Measurements from ENCODE around the gene LSM14B. TPM values are rescaled to one million over a fixed set of nuclear protein-coding genes. Genes with fewer than 3 reads are reported as not detected.

Gene LSM14B
- total RNA-seq, 1 experiment from 2014 or later, result 61.5 TPM

DNA sequence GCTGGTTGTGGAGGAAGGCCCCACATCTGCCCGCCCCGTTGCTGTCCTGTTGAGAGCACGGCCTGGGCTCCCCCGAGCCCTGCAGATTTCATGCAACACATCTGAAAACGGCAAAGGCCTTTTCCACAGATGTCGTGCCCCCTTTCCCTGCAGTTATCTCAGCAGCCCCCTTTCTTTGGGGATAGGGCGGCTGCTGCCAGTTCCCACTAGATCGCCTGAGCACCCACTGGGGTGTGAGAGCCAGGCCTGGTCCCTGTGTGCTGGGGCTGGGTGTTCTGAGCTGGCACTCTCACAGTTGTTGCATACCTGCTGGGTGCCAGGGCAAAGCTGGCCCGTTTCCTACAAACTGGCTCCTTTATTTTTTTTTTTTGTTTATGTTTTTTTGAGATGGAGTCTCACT, 48.3 kb downstream of the LSM14B start:
- H4K20me1 ChIP-seq (ENCODE audit: insufficient read depth), result no peaks in the 10 kb centered on the region; the same call in 1 of the 2 replicates
- DNase-seq, result no peak
- H3K4me3 ChIP-seq, result no peak overlapping the region
- H3K9me2 ChIP-seq (ENCODE audit: insufficient read depth), result no peaks in the 10 kb centered on the region
- H3K36me3 ChIP-seq (ENCODE audit: low read depth), result no peaks in the 10 kb centered on the region
- no peaks in the 10 kb centered on the region for H3K4me1 ChIP-seq (replicated peaks; ENCODE audit: insufficient read depth)
- H3F3A ChIP-seq (ENCODE audit: insufficient read depth, low read depth), result peaks cover 4% of the 10 kb centered on the region
- H2AFZ ChIP-seq, result no peak overlapping the region
- no peaks in the 10 kb centered on the region for H3K9me3 ChIP-seq (ENCODE audit: insufficient read depth, low read depth)
- no TSS peak for BruUV-seq (replicated peaks)
- ChIA-PET POLR2A (ENCODE audit: unreplicated experiment) (no interaction called here), CTCF (no interaction called here)
- H3K79me2 ChIP-seq (ENCODE audit: low read depth), result no peaks in the 10 kb centered on the region
- intact Hi-C loops (cut with micrococcal nuclease; ENCODE audit: unreplicated experiment), result no loop called here
- no peak overlapping the region for H3K4me2 ChIP-seq
- no peak overlapping the region for H3K27ac ChIP-seq
- TF ChIP-seq, protein P1, sequence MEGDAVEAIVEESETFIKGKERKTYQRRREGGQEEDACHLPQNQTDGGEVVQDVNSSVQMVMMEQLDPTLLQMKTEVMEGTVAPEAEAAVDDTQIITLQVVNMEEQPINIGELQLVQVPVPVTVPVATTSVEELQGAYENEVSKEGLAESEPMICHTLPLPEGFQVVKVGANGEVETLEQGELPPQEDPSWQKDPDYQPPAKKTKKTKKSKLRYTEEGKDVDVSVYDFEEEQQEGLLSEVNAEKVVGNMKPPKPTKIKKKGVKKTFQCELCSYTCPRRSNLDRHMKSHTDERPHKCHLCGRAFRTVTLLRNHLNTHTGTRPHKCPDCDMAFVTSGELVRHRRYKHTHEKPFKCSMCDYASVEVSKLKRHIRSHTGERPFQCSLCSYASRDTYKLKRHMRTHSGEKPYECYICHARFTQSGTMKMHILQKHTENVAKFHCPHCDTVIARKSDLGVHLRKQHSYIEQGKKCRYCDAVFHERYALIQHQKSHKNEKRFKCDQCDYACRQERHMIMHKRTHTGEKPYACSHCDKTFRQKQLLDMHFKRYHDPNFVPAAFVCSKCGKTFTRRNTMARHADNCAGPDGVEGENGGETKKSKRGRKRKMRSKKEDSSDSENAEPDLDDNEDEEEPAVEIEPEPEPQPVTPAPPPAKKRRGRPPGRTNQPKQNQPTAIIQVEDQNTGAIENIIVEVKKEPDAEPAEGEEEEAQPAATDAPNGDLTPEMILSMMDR (conservative IDR thresholded peaks at IDR 0.05), result no peak
- no peak for TF ChIP-seq EZH2 (IDR thresholded peaks at IDR 0.05; ENCODE audit: low read depth)
- H3K27me3 ChIP-seq (ENCODE audit: insufficient read depth, low read depth), result no peaks in the 10 kb centered on the region

DNA sequence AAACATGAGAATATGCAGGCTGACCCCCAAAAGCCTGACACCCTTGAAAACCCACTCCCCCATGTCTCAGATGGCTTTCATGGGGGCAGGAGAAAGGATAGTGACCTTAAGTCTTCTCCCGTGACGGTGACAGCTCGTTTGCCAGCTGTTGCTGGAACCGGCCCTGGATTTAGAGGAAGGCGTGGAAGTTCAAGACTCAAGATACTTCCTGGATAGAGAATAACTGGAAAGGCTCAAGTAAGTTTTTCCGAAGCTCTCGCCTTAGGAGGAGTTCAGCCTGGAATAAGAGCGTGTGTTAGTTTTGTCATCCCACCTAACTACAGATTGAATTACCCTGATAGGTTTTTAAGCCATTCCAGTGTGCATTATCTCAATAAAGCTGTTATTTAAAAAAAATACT, 49.0 kb downstream of the LSM14B start:
- Histone ChIP-seq H3K79me2 (ENCODE audit: low read depth) (no peaks in the 10 kb centered on the region), H3K27me3 (ENCODE audit: insufficient read depth, low read depth) (no peaks in the 10 kb centered on the region), H3K9me2 (ENCODE audit: insufficient read depth) (no peaks in the 10 kb centered on the region), H3K9me3 (ENCODE audit: insufficient read depth, low read depth) (no peaks in the 10 kb centered on the region), H3F3A (ENCODE audit: insufficient read depth, low read depth) (peaks cover 4% of the 10 kb centered on the region), H2AFZ (no peak overlapping the region), H3K4me3 (no peak overlapping the region), H3K4me1 (replicated peaks; ENCODE audit: insufficient read depth) (no peaks in the 10 kb centered on the region), H3K27ac (no peak overlapping the region), H3K36me3 (ENCODE audit: low read depth) (no peaks in the 10 kb centered on the region), H4K20me1 (ENCODE audit: insufficient read depth) (no peaks in the 10 kb centered on the region), H3K4me2 (no peak overlapping the region)
- TF ChIP-seq, protein P1 (conservative IDR thresholded peaks at IDR 0.05), result no peak
- TF ChIP-seq EZH2 (IDR thresholded peaks at IDR 0.05; ENCODE audit: low read depth), result no peak
- DNase-seq, result no peak
- ChIA-PET POLR2A (ENCODE audit: unreplicated experiment) (no interaction called here), CTCF (no interaction called here)
- intact Hi-C loops (cut with micrococcal nuclease; ENCODE audit: unreplicated experiment), result no loop called here
- BruUV-seq (replicated peaks), result no TSS peak

DNA sequence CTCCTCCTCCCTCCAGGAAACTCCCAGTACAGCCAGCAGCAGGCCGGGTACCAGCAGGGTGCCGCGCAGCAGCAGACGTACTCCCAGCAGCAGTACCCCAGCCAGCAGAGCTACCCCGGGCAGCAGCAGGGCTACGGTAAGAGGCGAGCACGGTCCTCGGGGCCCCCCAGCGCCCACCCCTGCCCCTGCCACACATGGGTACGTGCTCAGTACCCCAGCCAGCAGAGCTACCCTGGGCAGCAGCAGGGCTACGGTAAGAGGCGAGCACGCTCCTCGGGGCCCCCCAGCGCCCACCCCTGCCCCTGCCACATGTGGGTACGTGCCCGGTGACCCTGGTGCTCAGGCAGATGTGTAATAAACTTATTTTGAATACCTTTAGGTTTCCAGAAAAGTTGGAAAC, 50.4 kb downstream of the LSM14B start:
- no peak for TF ChIP-seq EZH2 (IDR thresholded peaks at IDR 0.05; ENCODE audit: low read depth)
- TF ChIP-seq, protein P1 (conservative IDR thresholded peaks at IDR 0.05), result no peak
- Histone ChIP-seq H3K4me3 (no peak overlapping the region), H2AFZ (no peak overlapping the region), H3K9me2 (ENCODE audit: insufficient read depth) (no peaks in the 10 kb centered on the region), H3K27me3 (ENCODE audit: insufficient read depth, low read depth) (no peaks in the 10 kb centered on the region), H4K20me1 (ENCODE audit: insufficient read depth) (no peaks in the 10 kb centered on the region), H3K9me3 (ENCODE audit: insufficient read depth, low read depth) (no peaks in the 10 kb centered on the region), H3K27ac (no peak overlapping the region), H3K79me2 (ENCODE audit: low read depth) (no peaks in the 10 kb centered on the region), H3F3A (ENCODE audit: insufficient read depth, low read depth) (no peaks in the 10 kb centered on the region), H3K4me2 (no peak overlapping the region), H3K4me1 (replicated peaks; ENCODE audit: insufficient read depth) (no peaks in the 10 kb centered on the region), H3K36me3 (ENCODE audit: low read depth) (no peaks in the 10 kb centered on the region)
- CTCF ChIA-PET, result no interaction called here
- intact Hi-C loops (cut with micrococcal nuclease; ENCODE audit: unreplicated experiment), result no loop called here
- POLR2A ChIA-PET (ENCODE audit: unreplicated experiment), result no interaction called here
- DNase-seq, result no peak
- no TSS peak for BruUV-seq (replicated peaks)
